GDM1 (cell line): ENCODE results near the gene ZMYM2.

Experiments used
- DNase-seq: peaks from one replicate; lab custom pipeline; 2025; lab: John Stamatoyannopoulos, UW

The ZMYM2 gene

DNA sequence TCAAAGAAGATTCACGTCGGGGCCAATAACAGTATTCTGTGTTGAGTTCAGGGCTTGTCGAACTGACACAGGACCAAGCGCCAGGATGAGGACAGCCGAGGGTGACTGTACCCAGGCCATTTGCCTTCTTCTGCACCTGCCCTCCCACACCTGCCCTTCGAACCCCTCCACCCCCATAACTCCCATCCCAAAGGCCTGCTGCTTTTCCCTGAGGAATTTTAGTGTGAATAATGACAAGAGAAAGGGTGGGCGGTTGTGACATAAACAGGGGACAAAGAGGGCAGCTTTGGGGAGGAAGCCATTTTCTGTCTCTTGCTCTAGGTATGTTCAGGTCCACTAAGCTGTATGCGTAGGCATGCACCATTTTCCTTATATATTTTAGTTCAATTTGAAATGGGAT lies 176.2 kb downstream of the ZMYM2 start:
- no peak for DNase-seq

DNA sequence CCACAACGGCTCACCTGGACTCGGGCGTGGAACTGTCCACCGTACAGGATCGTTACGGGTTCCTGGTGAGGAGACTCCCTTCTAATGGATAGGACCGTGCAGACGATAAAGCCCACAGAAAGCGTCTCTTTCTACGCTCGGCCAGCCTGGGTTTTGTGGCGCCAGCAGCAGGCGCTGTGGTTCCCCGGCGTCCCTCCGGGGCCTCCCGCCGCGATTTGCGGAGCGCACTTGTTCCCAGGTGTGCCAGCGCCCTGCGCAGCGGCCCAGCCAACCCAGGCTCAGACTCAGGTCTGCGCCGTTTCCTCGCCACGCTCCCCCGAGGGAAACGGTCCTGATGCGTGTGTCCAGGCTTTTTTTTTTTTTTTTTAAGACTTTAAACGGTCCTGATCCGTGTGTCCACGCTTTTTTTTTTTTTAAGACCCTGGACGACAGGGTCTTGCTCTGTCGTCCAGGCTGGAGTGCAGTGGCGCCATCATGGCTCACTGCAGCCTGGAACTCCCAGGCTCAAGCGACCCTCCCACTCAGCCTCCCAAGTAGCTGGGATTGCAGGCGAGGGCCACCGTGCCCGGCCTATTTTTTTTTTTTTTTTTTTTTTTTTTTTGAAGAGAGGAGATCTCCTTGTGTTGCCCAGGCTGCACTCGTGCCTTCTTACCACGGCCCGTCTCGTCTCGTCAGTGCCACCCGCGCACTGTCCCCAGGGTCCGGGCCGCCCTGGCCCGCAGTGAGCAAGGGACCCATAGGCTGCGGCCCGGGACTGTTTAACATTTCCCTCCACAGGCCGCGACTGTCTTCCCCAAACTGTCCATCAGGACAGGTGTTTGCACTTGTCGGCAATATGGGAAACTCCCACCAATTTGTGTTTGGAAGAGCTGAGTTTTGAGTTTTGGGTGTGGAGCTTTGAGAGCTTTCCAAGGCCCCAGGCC lies 178.5 kb downstream of the ZMYM2 start:
- no peak for DNase-seq

DNA sequence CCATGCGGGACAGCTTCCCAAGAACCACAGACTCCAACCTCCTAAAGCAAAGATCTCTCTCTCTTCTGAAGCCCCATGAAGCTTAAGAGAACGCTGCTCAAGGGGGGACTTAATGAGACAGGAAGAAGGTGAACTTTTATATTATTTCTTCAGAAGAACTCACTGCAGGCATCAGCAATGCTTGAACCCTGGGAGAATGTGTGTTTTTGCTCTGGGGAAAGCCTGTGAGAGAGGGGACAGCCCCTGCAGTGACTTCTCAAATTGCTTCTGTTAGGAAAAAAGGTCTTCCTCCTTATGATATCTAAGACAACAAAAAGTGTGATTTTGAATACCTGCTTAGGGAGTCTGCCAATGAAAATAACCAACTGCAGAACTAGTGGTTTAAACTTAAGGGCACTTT lies 179.3 kb downstream of the ZMYM2 start:
- no peak for DNase-seq

DNA sequence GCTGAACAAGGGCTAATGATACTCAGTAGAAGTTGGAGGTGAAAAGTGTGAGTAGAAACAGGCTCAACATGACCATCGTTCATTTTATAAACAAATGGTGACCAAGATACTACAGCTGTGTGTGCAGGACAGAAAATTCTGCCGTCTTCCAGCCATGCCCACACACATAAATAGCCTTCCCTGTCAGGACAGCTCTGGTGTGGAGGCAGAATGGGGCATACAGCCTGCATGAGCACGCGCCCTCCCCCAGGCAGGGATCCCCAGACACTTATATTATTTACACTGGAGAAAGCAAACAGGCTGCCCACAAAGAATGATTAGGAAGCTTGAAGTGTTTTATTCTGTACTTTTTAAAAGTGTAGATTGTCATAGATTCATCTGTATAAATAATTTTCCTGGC lies 182.0 kb downstream of the ZMYM2 start:
- DNase-seq = no peak
